GM19025 (cell line): Measurements from ENCODE around the gene RTN4R.
"Not testable (repeated sequence)": the region's sequence is repeated elsewhere in the genome, so short reads cannot be mapped to it uniquely, and the experiment has no call there.

Experiments used
- ATAC-seq: cut with Tn5 transposase; IDR thresholded peaks from one replicate; pipeline ENCODE4 v1.9.1; 2021; ENCODE audit warnings: mild to moderate bottlenecking, low read depth, moderate library complexity; ENCODE audit not compliant: unreplicated experiment

The RTN4R gene

DNA sequence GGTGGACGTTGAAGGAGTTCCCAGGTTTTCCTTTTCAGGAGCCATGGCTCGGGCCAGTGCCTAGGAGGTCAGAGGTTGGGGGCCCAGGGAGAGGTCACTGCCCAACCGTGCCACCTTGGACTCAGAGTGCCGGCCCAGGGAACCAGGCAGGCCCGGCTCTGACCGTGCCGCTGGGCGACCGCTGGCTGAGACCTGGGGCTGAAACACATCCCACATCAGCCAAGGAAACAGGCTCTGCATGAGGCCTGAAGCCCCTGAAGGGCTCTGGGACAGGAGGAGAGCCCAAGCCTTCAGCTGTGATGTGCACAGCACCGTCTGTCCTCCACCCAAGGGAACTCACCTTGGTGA lies 21.9 kb upstream of the RTN4R start:
- ATAC-seq, result no peak

DNA sequence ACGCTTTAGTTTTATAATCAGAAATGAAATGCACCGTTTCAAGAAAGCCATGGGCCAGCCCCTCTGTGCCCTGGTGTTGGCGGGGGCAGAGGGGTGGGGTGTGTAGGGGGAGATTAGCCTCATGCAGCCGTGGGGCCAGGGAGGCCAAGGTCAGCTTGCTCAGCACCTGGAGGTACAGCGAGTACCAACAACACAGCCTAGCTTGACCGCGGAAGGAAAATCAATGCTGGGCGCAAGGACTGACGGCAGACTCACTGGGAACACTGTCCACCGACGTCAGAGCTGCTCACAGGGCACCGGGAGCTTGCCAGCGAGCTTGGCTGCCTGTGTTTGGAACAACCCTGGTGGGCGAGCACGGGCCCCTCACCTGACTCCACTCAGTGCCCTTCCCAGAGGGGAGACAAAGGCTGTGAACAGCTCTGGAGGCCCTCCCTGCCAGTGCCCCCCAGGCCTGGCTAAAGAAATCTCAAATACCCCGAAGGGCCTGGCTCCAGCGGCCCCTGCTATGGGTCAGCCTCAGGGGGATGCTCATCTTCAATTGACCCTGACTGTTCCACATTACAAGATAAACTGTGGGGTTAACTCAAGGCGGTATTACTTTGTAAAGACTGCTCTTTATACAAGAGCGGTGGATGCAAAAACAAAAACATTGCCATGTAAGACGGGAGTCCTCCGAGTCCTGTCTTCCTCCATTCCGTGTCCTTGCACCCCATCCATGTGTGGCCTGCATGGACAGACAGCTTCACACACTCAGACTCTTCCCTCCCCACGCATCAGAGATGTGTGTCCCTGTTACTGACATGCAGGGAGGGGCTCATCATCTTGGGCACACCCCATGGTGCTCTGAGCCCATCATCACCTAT lies 21.3 kb upstream of the RTN4R start:
- not testable (repeated sequence) for ATAC-seq

DNA sequence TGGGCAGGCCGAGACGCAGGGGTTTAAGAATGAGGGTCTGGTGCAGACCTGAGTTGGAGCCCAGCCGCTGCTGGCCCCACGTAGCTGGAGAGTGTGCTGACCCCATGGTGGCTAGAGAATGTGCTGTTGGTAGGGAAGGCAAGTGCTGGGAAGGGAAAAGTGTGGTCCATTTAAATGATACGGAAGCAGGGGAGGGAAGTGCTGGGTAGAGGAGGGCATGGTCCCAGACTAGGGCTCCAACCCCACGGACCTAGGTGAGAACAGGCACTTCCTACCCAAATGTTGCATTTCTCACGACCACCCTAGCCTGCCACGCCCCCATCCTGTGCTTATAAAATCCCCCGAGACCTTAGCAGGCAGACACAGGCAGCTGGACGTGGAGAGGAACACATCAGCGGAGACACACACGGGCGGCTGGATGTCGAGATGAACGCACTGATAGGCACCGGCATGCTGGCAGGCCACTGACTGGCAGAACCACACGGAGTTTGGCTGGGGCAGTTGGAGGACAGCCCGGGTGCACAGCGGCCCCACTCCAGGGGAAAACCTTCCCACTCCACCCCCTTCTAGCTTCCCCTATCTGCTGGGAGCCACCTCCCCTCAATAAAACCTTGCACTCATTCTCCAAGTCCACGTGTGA lies 18.8 kb upstream of the RTN4R start:
- not testable (repeated sequence) for ATAC-seq

DNA sequence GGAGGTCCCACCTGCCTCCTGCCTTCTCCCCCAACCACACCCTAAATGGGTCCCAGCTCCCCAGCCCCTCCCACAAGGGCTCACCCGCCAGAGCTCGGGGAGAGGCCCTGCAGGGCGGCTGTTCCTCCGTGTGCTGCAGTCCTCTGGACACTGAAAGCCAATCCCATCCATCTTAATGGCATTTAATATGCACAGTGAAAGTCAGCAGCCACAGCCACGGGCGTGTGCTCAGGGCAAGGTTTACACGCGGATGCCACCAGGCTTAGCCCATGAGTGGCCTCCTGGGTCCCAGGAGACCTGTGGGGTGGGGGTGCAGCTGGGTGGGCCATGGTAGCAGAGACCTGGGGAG lies 18.2 kb upstream of the RTN4R start:
- not testable (repeated sequence) for ATAC-seq

DNA sequence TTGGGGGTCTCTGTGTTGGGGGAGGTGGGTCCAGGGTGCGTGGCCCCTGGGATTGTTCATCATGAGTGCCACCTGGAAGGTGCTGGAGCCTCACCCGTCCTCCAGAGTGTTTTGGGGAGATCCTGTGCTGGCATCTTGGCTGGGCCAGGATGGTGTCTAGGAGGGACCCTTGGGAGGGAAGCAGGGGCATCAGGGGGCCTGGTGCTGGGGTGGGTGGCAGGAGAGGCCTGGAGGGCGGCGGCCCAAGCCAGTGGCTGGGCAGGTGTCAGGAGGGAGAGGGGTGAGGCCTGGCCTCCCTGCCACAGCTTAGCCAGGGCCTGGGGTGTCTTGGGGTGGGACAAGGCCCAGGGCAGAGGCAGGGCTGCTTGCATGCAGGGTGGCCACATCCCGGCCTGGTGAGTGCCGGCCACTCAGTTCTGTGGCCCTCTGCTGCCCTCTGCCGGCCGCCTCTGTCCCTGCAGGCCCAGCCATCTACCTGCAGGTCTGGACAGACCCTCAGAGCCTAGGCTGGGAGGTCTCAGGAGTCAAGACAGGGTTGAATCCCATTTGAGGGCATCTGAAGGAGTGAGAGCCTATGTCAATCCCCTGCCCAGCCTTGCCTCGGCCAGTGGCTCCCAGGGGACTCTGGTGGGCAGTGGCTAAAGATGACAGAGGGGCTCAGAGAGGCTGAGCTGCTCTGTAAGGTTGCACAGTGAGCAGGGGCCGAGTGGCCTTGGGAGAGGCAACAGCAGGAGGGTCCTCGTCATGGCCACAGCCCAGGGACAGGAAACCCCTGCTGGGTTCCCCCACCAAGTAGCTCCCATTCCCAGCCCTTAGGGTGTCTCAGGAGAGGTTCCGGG lies 17.6 kb upstream of the RTN4R start:
- ATAC-seq, result not testable (repeated sequence)

DNA sequence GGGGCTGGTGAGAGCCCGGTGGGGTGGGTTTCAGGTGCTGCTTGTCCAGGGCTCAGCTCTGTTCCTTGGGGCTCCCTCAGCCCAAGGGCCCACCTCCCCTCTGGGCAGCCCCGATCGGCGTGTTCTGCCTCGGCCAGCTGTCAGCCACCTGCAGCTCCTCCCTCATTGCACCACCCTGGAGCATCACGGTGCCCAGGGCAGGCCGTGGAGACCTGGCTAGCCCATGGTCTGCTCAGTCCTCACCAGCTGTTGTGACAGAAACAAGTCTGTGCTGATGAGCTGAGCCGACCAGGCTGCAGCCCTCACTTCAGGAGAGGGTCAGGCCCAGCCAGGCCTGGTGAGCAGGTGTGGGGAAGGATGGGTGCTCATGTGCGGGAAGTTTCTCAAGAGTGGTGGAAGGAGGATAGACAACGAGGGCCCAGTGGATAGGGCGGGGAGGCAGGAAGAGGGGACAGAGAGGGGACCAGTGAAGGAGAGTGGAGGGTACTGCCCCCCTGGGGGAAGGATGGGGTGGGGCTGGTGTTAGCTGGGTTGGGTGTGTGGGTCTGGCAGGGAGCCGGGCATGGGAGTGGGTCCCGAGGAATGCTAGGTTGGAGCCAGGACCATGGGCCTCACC lies 16.5 kb upstream of the RTN4R start:
- no peak for ATAC-seq

DNA sequence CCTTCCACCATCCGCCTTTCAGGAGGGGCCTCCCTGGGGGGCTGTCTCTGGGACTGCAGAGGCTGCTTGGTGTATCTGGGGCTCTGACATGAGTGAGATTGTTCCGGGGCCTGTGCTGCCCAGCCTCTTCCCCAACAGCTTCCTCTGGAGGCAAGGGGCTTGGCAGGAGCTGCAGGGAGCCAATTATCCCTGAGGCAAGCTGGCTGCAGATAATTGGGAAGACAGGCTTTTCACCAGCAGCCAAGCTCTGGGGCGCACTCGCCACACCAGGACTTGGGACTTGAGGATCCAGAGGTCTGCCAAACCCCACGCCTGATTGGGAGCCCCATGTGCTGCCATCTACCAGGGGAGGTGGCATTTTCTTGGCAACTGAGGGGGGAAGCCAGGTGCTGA lies 15.6 kb upstream of the RTN4R start:
- no peak for ATAC-seq

DNA sequence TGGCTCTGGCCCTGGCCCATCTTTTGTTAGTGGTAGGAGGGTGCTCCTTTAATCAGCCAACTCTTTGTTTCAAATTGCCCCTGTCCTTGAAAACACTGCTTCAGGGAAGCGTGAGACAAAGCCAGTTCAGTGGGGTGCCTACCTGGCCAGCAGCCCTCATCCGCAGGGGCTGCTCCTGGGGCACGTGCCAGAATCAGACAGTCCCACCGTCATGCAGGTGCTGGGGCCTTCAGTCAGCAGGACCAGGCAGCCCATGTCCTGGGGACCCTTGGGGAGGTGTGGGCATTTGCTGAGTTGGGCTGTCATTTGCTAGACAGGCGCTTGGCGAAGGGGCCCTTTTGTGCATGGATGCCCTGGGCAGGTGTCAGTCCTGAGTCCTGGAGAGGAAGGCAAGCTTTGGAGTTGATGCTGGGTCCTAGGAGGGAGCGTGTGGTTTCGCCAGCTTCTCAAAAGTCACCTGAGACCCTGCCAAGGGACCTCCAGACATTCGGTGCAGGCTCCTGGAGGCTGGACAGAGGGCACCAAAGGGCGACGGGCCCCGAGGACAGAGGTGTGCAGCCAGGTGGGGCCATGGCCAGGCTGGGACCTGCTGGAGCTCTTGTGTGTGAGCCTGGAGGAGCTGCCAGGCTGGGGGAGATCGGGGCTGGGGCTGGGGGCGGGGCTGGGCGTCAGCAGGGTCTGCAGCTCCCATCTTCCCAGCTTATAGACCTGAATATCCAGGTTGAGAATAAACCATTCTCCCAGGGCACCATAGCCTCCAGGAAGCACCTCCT lies 15.0 kb upstream of the RTN4R start:
- ATAC-seq, result no peak

DNA sequence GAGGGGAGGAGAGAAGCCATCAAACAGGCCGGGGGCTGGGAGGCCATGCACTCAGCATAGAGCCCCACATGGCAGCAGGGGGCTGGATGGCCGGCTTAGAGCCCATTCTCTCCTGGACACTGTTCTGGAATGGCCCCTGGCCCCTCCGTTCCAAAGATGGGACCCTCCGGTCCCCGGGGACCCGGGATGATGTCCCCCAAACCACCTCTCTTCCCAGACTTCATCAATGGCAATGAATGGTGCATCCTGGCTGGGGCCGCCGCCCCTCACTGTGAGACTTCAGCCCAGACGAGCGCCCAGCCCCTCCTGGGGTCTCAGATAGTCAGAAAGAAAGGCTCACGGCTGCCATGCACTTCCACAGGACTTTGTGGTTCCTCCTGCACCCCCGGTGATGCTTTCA lies 13.8 kb upstream of the RTN4R start:
- ATAC-seq, result no peak

DNA sequence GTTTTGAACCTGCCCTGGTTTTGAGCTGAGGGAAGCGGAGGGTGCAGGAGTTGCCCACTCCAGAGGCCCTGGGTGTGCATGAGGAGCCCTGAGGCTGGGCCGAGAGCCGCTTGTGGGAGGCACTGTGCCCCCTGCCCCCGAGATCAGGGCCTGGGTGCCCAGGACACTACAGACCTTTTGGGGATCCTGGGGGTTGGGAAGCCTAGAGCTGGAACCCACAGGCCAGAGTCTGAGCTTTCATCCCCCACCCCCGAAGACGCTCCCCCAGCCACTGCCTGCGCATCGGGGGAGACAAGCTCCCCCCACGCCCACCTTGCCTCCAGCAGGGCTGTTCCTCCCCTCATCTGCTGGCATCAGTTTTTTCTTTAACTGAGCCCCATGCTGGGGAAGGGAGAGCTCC lies 13.4 kb upstream of the RTN4R start:
- not testable (repeated sequence) for ATAC-seq

DNA sequence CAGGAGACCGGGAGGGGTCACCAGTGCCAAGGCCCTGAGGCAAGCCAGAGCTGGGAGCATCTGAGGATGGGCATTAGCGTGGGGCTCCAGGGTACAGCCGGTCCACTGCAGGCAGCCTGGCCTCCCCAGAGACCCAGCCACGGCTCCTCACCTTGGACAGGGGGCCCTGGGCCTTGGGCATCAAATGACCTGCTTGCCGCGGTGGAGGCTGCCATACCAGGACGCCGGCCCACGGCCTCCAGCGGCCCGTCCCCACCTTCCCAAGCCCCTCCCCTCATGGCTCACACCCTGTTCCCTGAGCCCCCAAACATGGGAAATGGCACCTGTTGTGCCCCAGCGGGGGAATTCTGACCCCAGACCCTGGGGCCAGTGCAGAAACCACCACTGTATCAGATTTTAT lies 12.7 kb upstream of the RTN4R start:
- ATAC-seq, result no peak

DNA sequence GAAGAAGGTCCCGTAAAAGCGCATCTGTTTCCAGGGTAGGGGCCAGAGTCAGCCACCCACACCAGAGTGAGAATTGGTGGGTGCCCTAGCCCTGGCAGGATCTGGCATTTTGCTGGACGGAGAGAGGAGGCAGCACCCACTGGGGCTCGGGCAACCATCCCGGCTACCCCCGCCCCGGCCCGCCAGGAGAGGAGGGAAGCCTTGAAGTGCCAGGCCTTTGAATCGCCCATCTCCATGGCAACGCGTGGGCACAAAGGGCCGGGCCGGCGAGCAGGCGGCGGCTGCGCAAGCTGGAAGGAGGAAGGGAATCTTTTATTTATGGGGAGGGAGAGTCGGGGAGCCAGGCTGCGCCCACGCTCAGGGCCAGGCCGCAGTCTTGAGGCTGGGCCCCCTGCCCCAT lies 12.0 kb upstream of the RTN4R start:
- ATAC-seq, result not testable (repeated sequence)

DNA sequence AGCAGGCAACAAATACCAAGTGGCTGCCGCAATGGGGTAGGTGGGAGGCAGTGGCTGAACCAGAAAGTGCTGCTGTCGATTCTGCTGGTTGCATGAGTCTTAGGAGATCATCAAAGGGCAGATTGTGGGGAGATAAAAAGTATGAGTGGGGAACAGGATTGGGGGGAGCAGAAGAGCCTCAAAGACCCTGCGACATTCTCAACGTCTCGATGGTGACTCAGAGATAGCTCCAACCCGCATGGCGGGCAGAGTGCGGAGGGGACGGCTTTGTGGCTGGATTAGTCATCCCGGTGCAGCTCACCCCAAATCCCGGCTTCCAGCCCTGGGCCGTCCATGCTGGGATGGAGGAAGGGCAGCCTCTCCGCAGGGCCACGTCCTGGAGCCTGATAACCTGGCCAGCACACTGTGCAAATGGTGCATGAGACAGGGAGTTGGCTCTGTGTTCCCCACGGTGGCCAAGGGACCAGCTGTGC lies 11.6 kb upstream of the RTN4R start:
- ATAC-seq, result no peak

DNA sequence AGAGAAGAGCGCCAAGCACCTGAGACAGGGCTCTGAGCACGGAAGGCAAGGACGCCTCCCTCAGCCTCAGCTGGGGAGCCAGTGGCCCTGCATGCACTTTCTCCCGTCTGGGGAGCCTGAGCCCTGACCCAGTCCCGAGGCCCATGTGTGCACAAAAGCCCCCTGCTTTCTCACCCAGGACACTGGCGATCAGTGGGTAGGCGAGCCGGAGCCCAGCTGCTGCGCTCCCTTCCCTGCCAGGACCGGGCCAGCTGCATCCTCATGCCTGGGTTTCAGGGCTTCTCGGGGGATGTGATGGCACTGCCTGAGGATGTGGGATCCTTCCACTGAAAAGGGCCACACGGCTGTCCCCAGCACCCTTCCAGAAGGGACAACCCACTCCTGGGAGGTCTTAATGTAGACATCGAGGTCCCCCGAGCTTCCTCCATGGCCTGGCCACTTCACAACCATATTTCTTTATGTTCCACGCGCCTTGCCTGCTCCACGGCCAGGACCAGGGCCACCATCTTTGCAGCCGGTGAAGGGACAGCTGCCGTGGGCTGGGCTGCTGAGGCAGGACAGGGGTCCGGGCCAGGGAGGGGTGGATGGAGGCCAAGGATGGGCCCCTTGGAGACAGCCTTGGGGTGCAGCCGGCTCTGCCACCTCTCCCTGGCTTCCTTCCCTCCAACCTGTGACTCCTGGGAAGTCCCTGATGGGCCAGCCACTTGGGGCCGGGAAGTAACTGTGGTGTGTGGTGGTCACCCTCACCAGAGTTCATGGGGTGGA lies 10.8 kb upstream of the RTN4R start:
- ATAC-seq, result not testable (repeated sequence)

DNA sequence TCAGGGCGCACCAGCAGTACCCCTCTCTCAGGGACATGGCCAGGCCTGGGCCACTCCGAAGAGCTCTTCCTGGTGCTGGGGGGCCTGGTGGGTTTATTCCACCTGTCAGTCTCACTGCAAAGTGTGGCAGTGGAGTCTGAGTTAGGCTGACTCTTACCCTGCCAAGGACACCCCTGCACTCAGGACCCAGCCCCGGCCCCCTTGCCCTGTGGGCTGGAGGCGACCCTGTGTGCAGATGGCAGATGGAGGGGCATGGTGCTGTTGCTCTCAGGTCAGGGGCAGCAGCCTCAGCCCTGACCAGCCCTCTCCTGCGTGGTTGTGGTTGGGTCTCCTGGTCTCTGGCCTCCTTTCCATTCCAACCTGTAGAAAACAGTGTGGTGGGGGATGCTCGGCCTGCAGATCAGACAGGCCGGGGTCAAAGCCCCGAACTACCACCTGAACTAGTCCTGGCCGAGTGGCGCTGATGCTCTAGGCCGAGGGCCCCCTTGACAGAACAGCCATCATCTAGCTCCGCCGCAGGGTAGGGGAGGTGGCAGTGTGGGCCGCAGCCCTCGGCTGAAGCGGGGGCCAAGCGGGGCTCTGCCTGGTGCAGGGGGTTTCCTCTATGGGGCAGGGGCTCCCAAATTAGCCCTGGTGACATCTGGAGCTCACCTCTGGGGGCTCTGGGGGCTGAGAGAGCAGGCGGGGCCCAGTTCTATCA lies 10.0 kb upstream of the RTN4R start:
- not testable (repeated sequence) for ATAC-seq

DNA sequence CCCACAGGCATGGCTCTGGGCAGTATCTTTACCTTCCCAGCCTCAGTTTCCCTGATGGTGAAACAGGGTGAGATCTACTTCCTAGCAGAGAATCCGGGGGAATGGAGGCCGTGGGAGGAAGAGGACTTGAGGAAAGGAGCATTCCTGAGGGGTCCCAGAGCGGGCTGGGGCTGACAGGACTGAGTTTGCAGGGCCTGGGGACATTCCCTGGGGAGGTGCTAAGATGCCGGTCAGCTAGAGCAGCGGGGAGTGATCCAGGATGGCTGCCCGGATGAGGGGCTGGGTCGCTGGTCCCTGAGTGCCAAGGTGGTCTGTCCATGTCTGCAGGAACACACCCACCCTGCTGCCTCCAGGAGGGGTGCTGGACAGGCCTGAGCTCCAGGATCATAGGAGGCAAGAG lies 8.3 kb upstream of the RTN4R start:
- ATAC-seq, result no peak

DNA sequence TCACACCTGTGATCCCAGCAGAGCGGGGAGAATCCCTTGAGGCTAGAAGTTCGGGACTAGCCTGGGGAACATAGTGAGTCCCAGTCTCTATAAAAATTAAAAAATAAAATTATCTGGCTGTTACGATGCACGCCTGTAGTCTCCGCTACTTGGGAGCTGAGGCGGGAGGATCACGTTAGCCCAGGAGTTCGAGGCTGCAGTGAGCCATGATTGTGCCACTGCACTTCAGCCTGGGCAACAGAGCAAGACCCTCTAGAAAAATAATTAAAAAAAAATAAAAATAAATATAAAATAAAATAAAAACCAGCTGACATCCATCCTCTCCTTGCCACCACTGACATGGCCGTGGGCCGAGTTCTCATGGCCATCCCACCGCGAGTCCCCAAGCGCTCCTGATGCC lies 7.7 kb upstream of the RTN4R start:
- ATAC-seq, result no peak

DNA sequence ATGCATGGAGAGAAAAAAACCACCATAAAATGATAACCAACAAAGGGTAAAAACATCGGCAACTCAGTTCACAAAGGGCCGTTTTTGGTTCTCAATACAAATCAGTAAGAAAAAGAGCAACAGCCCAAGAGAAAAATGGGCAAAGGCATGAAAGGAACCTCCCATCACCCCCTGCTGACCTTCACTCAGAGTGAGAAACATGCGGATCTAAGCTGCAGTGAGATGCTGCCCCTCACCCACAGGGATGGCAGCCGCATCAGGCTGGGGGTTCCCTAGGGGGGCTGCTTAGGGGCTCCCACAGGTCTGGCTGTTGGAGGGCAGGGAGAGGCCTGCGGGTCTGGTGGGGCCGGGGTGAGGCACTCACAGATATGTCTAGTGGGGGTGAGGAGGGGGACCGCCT lies 7.2 kb upstream of the RTN4R start:
- not testable (repeated sequence) for ATAC-seq

DNA sequence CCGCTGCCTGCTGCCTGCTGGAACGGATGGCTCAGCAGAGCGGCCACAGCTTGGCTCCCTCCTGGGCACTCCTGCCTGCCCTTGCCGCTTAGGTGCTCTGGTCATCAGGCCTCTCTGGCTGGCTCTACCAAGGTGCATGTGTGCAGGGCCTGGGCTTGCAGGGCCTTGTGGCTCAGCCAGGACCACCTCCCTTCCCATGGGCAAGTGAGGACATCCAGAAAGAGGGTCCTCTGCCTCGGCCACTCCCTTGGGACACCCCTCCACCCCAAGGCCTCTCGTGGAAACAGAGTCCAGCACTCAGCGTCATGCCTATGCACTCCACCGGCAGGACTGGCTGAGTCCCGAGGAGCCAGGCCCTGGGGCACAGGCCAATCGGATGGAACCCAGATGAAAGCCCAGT lies 6.3 kb upstream of the RTN4R start:
- not testable (repeated sequence) for ATAC-seq
